ENCODE data around the gene SLC35E1.

The SLC35E1 gene

GRCh38 chr19:16601378-16602052 is 29.3 kb upstream of the SLC35E1 start:
- no peak for DNase-seq (ENCODE audit: low read depth, low spot score)
- TF ChIP-seq CTCF (IDR thresholded peaks at IDR 0.05; ENCODE audit: low read depth, low read length): no peak
- no peak overlapping the region for H3K4me3 ChIP-seq (ENCODE audit: low read depth, low read length)
- in situ Hi-C loops (cut with HindIII; ENCODE audit: low sequenced_read_pairs): no loop called here

- no peak for TF ChIP-seq CTCF (IDR thresholded peaks at IDR 0.05; ENCODE audit: low read depth, low read length)
- no peak for DNase-seq (ENCODE audit: low read depth, low spot score)
- no peak overlapping the region for H3K4me3 ChIP-seq (ENCODE audit: low read depth, low read length)
- in situ Hi-C loops (cut with HindIII; ENCODE audit: low sequenced_read_pairs): no loop called here
Measured at GRCh38 chr19:16600824-16601223, 28.6 kb upstream of the SLC35E1 start.

GRCh38 chr19:16599655-16600346 is 27.6 kb upstream of the SLC35E1 start:
- no peak overlapping the region for H3K4me3 ChIP-seq (ENCODE audit: low read depth, low read length)
- TF ChIP-seq CTCF (IDR thresholded peaks at IDR 0.05; ENCODE audit: low read depth, low read length): no peak
- in situ Hi-C loops (cut with HindIII; ENCODE audit: low sequenced_read_pairs): no loop called here
- no peak for DNase-seq (ENCODE audit: low read depth, low spot score)

GRCh38 chr19:16598848-16599247 is 26.6 kb upstream of the SLC35E1 start:
- no peak for TF ChIP-seq CTCF (IDR thresholded peaks at IDR 0.05; ENCODE audit: low read depth, low read length)
- no peak overlapping the region for H3K4me3 ChIP-seq (ENCODE audit: low read depth, low read length)
- in situ Hi-C loops (cut with HindIII; ENCODE audit: low sequenced_read_pairs): no loop called here
- no peak for DNase-seq (ENCODE audit: low read depth, low spot score)

- DNase-seq (ENCODE audit: low read depth, low spot score): no peak
- H3K4me3 ChIP-seq (ENCODE audit: low read depth, low read length): no peak overlapping the region
- in situ Hi-C loops (cut with HindIII; ENCODE audit: low sequenced_read_pairs): no loop called here
- no peak for TF ChIP-seq CTCF (IDR thresholded peaks at IDR 0.05; ENCODE audit: low read depth, low read length)
Measured at GRCh38 chr19:16596399-16596798, 24.2 kb upstream of the SLC35E1 start.

GRCh38 chr19:16595097-16595496 is 22.9 kb upstream of the SLC35E1 start:
- in situ Hi-C loops (cut with HindIII; ENCODE audit: low sequenced_read_pairs): no loop called here

More at GRCh38 chr19:16595097-16595496, 22.9 kb upstream of the SLC35E1 start:
- no peak for TF ChIP-seq CTCF (IDR thresholded peaks at IDR 0.05; ENCODE audit: low read depth, low read length)
- no peak overlapping the region for H3K4me3 ChIP-seq (ENCODE audit: low read depth, low read length)
- no peak for DNase-seq (ENCODE audit: low read depth, low spot score)

Data from astrocyte of the spinal cord (primary cell).